HS-5 (cell line): ENCODE measurements around the gene PKNOX2.
A peak's percentile ranks its signal among the peaks of the same experiment; 100 is the strongest.

Experiments
- DNase-seq: peaks from one replicate; pipeline ENCODE4 v3.0.0-alpha.2; 2012; ENCODE audit warnings: low read depth

PKNOX2 gene

DNA sequence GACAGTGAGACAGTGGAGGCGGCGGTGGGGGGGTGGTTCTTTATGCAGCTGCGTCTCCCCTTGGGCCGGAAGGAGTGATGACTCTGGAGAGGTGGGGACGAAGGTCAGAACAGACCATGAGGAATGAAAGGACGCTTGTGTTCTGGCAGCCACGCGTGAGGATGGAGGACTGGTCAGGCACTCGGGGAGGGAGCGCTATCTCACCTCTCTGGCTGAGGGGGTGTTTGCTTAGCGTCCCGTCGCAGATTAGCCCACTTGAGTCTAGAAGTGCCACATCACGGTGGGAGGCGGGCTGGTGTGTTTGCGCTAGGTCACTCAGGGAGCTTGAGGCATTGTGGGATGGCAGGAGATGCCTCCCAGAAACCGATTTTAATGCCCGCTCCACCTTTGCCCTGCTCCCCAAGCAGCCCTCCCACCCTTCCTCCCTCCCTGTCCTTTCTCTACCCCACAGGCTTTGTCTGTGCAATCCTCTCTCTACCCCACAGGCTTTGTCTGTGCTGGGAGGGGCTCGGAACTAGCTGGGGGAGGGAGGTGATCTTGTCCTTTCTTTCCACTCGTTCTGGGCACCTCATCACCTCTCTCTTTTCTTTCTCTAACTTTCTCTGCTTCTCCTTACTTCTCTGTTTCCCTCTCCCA, 97.8 kb downstream of the PKNOX2 start:
- DNase-seq, result no peak

DNA sequence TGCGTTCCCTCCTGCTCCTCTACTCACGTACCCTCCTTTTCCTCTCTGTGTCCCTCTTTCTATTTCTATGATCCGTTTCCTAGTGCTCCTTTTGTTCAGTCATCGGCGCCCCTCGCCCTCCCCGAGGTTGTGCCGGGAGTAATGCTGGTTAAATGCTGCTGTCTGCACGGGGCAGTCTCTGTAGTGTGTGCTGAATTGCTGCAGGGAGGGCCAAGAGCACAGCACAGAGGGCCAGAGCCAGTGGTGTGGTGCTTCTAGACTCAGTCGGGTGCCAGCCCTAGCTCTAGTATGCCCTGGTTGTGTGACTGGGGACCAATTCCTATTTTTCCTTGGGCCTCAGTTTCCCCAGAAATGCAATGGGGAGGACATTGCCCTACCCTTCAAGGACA, 98.3 kb downstream of the PKNOX2 start:
- DNase-seq, result no peak

DNA sequence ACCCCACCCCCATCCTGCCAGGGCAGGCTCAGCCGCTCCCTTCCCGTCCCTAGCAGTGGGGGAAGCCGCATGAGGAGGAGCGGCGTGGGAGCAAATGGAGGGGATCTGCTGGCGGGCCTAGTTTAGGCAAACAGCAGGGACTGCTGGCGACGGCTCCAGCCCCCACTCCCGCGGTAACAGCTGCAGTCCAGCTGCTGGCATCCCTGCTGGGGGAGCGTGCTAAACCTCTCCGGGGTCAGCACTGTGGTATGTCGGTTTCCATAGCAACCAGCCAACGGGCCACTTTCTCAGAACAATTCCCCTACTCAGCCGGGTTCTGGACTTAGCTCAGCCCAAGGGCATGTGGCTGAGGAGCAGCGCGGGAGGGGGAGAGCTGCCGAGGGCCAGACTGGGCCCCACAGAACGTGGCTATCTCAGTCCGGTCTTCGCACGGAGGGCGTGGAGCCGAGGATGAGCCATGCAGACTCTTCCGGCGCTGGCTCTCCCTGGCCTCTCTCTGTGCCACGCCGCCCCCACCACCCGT, 98.8 kb downstream of the PKNOX2 start:
- DNase-seq, result peak; percentile 88

DNA sequence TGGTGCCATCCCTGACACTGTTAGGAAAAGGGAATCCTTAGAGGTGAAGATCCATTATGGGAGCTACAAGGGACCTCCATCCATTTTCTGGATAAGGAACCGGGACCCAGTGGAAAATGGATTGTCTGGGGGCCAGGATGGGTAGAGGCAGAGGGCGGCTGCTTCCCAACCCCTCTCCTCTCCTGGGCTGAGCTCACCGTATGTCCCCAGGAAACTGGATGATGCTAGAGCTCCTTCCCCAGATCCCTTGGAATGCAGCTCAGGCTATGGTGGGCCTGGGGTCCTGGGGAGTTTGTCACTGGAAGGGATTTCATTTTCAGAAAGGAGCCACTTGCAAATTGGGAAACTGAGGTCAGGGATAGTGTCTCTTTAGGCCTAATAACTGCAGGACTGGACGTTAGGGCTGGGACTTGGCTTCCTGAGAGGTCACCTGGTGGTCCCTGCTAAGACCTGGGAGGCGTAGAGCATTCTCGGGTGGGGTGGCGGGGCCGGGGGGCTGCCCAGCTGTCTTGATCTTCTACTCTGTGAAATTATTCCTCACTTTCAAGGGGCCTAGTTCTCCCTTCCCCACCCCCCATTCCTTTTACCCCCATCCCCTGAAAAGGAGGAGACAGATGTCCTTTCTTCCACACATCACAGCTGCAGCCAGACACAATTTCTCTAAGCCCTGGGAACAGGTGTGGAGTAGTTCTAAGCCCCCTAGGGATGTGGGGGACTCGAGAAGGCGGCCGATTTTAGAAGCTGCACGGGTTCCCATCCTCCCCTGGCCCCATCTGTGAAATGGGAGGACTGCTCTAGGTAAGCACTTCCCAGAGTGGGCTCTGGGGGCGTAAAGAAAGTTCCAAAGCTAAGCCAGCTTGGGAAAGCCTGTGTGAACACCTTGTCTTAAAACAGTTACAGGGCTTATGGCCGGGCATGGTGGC, 99.8 kb downstream of the PKNOX2 start:
- DNase-seq, result no peak

DNA sequence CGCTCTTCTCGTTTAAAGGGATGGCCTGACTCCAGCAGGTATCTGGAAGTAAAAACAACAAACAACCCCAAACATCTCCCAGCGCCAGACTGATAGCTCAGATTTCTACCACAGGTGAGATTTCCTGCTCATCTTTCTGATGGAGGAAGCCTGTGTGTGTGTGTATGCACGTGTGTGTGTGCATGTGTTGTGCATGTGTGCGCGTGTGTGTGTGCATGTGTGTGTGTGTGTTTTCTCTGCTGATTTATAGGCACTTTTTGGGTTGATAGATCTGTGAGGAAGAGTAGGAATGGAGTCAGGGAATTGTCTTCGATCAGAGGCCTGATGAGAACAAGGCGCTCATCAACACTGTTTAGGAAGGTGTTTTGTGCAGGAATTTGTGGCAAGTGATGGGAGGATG, 103.0 kb downstream of the PKNOX2 start:
- DNase-seq, result no peak

DNA sequence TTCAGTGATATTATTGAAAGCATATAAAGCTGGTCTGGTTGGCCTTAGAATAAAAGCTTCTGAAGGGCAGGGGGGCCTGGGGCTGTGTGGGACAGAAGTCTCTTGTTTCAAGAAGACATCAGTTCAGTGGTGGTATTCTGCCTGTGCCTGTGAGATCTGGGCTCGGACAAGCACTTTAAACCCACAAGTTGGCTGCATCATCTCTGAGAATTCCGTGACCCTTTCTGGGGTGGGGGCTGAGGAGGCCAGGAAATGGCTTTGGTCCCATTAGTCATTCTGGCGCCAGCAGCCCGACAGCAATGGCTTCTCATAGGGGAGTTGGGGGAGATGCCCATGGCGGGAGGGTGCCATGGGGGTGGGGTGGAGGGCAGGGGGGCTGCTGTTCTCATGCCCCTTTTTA, 104.1 kb downstream of the PKNOX2 start:
- DNase-seq, result no peak

DNA sequence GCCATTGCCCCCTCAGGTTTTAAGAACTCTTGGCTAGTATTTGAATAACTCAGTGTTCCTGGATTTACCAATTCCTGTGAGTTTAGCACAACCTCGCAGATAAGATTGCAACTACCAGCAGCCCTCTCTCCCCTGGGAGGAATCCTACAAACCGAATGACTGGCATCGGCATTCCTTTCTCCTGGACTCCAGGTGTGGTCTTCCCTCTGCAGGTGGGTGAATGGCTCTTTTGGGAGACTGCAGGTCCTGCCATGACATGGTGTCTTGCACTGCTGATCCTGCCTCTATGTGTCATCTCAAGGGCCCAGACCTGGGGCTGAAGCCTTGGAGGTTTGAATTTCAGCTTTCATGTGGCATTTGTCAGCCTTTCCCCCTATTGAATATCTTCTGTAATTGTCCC, 105.6 kb downstream of the PKNOX2 start:
- DNase-seq, result no peak

DNA sequence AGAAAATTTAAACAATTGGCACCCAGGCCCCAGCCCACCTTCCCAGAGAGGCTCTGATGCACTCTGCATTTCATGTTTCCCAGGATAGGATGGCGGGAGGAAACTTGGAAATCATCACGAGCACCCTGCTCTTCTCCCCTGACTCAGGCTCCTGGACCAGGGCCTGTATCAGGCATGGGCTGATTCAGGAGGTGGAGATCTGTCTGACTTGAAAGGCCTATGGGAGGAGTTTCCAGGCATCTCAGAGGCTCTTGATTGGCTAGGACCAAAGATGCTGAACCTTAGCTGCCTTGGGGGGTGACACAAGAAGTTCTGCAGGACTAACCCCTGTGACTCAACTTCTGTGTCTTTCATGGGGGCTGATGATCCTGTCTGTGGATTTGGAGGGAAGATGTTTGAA, 106.2 kb downstream of the PKNOX2 start:
- DNase-seq, result no peak

DNA sequence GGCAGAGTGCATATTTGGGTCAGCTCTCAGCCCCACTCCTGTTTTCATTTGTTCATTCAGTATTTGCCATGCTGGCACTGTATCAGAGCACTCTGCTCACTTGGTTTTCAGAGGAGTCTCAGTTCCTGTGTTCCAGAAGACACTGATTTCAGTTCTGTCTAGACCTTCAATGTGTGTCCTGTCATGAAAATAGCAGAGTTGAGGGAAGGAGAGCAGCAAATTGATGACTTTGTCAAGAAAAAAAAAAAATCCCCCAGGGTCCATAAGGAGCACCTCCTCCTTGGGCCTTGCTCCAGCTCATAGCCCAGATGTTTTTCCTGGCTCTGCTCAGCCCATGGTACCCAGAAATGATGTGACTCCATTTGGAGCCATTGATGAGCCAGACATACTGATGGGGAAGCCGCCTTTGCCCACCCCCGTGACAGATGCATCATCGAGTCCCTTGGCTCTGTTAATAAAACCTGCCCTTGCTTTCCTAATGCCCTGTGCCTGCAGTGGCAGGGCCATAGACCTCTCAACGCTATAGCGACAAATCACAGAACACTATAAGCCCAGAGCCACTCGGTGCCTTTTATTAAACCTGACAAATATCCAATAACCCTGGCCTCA, 107.0 kb downstream of the PKNOX2 start:
- no peak for DNase-seq

DNA sequence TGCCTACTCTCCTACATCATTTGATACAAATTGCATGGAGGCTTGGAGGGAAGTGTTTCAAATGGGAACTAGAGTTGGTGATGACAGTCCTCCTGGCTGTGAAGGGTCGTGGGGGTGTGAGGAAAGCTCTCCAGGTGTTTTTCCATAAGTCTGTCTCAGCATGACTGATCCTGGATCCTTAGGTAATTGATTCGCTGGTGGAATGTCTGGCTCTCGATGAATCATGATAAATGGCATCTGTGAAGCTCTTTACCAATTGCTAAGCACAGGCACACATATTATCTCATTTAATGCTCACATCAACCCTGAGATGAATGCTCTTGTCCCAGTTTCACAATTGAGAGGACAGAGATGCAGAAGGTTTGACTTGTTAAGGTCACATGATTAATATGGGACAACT, 107.5 kb downstream of the PKNOX2 start:
- DNase-seq, result peak; percentile 37

DNA sequence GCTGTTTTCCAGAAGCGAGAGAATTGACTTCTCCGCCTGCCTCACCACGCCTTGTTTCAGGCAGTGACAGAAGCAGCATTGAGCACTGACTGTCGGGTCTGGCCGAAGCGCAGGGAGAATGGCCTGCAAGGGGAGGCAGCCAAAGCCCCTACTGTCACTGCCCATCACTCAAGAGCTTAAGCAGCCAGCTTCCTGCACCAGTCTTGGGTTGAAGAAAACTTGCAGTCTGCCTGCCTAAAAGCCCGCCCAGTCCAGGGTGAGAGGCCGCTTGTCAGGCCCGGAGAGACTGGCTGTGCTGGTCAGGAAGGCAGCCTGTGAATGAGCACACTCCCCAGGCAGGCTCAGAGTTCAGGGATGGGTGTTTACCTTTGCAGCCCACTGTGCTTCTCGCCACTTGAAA, 108.3 kb downstream of the PKNOX2 start:
- no peak for DNase-seq

DNA sequence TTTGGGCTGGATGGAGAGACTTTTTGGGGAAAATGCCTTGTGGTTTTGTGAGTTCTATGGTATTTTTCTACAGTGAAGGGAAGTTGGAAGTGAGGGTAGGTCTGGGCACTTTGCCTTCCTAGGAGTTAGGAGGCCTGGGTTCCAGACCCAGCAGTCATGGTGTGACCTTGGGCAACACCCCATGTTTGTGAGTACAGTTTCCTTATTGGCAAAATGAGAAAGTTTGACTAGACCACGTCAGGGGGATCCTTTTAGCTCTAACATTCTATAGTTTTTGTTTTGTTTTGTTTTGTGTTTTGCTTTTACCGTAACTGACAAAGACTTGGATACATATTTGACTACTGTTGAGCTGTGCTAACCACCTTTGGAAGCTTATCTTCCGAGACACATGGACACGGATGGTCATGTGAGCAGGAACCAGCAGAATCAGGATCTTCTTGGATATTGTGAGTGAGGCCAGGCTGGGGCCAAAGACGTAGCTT, 109.0 kb downstream of the PKNOX2 start:
- DNase-seq, result no peak

DNA sequence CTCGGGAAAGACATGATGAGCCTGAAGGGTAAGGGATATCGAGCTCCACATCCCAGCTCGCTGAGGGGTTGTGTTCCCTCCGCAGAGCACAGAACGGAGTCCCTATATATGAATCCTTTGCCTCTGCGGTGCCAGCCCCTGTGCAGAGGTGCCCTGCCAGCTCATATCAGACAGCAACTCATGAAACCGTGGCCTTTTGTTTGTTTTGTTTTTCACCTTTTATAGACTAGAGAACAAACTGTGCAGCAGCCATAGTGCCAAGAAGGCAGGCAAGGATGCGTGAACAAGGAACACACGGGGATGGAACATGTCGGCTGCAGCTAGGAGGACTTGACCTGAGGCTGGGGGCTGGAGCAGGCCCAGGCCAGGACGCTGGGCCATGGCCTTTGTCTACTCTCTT, 109.8 kb downstream of the PKNOX2 start:
- DNase-seq, result no peak

DNA sequence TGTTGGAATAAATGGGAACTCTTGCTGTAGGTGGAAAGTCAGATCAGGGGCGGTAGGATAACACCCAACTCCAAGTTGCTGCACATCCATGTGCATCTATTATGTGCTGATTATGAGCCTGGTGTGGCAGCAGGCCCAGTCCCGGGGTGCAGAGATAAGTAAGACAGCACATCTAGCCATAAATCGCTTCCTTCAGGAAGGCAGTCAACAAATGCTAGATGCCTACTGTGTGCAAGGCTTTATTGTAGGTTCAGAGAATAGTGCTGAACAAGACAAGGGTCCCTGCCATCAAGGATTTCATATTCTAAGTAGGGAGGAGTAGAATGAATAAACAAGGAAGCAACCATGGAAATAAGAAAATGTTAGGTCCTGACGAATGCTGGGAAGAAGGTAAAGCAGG, 110.2 kb downstream of the PKNOX2 start:
- DNase-seq, result no peak

DNA sequence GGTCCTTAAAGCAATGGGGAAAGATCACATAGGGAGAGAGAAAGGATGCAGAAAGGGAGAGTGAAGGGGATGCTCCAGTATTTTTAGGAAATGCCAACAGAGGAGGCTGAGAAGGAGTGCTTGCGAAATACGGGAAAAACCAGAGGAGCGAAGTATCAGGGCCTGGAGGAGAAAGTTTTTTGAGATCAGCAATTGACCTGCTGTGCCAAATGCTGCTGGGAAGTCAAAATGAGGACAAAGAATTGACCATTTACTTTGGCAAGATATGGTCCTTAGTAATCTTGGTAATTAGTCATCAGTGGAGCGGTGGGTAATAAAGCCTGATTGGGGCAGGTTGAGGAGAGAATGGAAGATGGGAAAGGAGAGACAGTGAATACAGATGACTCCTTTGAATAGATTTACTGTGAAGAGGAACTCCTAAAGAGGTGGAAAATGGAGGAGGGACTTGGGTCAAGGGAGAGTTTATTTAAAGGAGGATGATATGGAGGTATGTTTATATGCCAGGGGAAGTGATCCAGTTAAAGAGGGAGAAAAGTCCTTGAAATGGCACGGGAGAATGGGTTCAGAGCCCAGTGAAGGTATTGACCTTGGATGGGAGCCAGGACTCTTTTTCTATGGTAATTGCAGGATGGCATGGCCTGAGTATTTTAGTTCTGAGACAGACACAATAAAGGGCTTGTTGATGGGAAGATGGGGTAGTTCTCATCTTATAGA, 111.5 kb downstream of the PKNOX2 start:
- DNase-seq, result no peak

DNA sequence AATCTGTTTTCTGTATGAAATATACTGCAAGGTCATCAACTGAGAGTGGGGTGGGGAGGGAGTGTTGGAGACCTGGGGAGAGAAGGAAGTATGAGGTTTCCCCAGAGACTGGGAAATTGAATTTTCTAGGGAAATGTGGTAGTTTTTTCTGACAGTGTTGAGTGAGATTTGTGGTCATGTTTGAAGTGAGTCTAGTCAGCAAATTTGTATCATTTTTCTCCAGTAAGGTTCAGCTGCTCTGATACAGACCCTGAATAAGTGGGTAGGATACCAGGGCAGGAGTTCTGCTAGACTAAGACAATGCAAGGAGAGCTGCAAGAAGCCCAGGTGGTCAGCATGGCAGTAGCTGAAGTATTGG, 112.0 kb downstream of the PKNOX2 start:
- no peak for DNase-seq

DNA sequence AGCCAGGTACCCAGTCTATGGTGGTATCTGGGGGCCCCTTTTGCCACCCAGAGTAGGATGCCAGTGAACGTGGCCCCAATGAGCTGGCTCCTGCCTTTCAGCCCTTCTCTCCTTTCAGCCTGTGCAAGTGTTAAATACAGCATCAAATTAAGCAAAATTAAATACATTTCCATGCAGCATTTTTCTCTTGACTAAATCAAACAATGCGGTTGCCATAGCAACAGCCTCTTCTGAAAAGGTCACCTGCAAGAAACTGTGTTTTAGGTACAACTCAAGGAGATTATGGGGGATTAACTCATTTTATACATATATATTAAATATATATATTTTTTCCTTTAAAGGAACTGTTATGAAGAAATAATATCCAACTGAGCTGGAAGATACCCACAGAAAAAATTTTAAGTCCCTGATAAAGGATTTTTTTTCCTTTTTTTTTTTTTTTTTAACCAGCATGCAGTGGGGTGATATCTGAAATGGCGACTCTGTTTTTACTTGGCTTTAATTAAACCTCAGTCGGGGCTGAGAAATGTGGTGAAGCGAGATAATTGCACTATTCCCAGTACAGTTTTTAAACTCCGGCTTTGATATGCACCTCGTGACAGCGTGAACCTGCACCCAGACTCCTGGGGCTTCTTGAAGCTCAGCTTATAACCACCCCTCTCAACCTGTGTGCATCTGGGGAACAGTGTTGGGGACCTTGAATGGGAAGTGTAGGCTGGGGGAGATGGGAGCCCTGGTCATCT, 115.3 kb downstream of the PKNOX2 start:
- DNase-seq, result no peak

DNA sequence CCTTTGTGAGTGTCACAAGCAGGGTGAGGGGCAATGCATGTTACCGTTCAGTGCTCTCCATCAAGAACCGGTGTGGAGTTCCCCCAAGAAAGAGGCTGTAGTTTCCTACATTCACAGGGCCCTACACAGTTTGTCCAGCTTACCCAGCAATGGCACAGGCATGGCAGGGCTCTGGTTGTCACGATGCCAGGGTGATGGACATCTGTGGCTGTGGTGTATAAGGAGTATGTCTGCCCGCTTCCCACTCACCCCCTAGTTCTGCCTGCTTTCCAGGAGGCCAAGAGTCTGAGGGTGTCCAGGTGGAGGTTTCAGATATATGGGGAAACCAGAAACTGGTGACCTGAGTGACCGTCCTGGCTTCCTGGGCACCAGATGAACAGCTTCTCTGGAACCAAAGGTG, 116.1 kb downstream of the PKNOX2 start:
- no peak for DNase-seq

DNA sequence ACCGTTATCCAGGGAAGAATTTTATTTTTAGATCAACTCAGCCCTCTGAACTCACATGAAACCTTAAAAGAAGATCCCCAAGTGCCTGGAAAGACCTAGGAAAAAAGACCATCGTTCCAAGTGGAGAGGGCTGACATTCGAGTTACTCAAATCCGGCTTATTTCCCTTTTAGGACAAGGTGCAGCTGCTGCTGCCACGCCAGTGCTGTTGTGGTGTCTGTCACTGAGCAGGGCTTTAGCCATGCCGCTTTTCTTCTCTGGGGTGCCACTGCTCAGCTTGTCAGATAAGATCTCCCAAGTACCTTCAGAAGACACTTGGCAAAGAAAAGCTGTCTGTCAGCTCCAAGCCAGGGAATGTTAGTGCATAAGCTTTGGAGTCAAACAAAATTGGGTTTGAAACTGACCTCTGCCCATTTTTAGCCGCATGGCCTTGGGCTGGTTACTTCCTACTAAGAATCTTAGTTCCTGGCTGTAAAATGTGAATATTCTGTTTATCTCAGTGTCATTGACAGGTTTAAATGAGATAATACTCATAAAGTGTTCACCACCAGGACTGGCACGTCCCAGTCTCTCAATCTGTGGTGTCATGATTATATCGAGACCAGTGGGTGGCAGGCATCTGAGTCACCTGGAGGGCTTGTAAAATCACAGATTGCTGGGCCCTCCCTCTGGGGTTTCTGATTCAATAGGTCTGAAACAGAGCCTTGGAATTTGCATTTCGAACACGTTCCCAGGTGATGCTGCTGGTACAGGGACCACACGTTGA, 117.5 kb downstream of the PKNOX2 start:
- no peak for DNase-seq

DNA sequence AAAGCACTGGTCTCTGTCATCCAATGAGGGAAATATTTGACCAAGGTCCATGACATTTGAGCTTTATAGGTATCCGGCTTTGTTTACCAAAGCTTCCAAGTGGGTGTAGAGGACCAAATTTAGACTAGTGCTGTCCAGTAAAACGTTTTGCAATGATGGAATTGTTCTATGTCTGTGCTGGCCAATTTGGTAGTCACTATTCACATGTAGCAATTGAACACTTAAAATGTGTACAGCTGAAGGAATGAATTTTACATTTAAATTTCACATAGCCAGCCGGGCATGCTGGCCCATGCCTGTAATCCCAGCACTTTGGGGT, 118.0 kb downstream of the PKNOX2 start:
- DNase-seq, result no peak

DNA sequence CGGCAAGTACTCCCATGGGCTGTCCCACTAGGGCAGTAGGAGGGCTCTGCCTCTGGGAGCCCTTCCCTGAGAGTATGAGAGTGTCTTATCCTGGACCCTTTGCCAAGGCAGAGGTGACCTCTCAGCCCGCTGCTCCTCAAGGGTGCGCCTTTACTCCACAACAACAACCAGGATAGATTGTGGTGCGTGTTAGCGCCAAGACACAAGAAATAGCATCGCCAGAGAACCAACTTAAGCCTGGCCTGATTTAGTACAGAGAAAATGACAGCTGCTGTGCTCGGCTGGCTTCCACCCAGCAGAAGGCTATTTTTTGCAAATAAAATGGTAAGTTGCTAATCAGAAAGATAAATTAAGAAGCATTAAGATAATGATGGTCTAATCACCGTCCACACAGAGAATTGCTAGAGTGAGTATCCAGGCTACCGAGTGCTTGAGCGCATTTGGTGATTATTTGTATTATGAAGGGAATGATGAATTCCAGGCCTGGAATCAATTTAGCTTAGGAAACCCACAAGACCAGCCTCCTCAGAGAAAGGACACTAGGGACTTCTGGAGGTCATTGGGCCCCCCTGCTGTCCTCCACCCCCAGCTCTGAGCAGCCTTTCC, 119.8 kb downstream of the PKNOX2 start:
- no peak for DNase-seq
